Liver (tissue), 9 donors: ENCODE data around the gene RGL4. TPM values are rescaled to one million over a fixed set of nuclear protein-coding genes. Genes with fewer than 3 reads are reported as not detected.
"Not testable (repeated sequence)": the region's sequence is repeated elsewhere in the genome, so short reads cannot be mapped to it uniquely, and the experiment has no call there.

ENCODE experiments used
- DNase-seq: peaks from one replicate; pipeline ENCODE4 v3.0.0-alpha.2; 2017; ENCODE audit warnings: low spot score
- H3K27ac ChIP-seq, 2 donors: one replicate each; pipeline ENCODE4 v1.7.0; 2013; ENCODE audit warnings: inconsistent platforms in 2 of 2, low read length in 2 of 2, control low read depth in 1 of 2, low read depth in 1 of 2, mild to moderate bottlenecking in 1 of 2
- H3K27me3 ChIP-seq, 4 donors: one replicate each; pipeline versions ENCODE4 v1.6.1 to v1.7.0; 2013; ENCODE audit warnings: low read length in 3 of 4, inconsistent platforms in 1 of 4, mild to moderate bottlenecking in 1 of 4, moderate library complexity in 1 of 4; ENCODE audit not compliant: control insufficient read depth in 4 of 4, insufficient read depth in 4 of 4
- H3K36me3 ChIP-seq, 4 donors: one replicate each; pipeline versions ENCODE4 v1.6.1 to v1.7.0; 2013; ENCODE audit warnings: low read length in 3 of 4, mild to moderate bottlenecking in 3 of 4, low read depth in 1 of 4, moderate library complexity in 1 of 4; ENCODE audit not compliant: control insufficient read depth in 4 of 4, insufficient read depth in 3 of 4
- H3K4me1 ChIP-seq, 4 donors: one replicate each; pipeline versions ENCODE4 v1.6.1 to v1.7.0; 2013; ENCODE audit warnings: low read length in 3 of 4, mild to moderate bottlenecking in 3 of 4, moderate library complexity in 1 of 4; ENCODE audit not compliant: control insufficient read depth in 4 of 4, insufficient read depth in 4 of 4
- H3K4me3 ChIP-seq, 3 donors: one replicate each; pipeline versions ENCODE4 v1.6.1 to v1.7.0; 2013; ENCODE audit warnings: low read length in 3 of 3, control low read depth in 1 of 3, low read depth in 1 of 3, mild to moderate bottlenecking in 1 of 3
- H3K9ac ChIP-seq, 2 donors: one replicate each; pipeline ENCODE4 v1.7.0; 2013; ENCODE audit warnings: low read length in 2 of 2, mild to moderate bottlenecking in 2 of 2, moderate library complexity in 2 of 2, control low read depth in 1 of 2, low read depth in 1 of 2
- H3K9me3 ChIP-seq, 4 donors: one replicate each; pipeline versions ENCODE4 v1.6.1 to v1.7.0; 2013; ENCODE audit warnings: low read length in 3 of 4; ENCODE audit not compliant: control insufficient read depth in 4 of 4
- CTCF ChIP-seq: fragments of 150-350 bp; IDR thresholded peaks from 2 replicates; pipeline ENCODE4 v1.5.1; 2017; ENCODE audit warnings: improper control_type of control experiment, low read depth, low read length; ENCODE audit not compliant: missing input control
- FOXA1 ChIP-seq: IDR thresholded peaks from 2 replicates; pipeline ENCODE4 v1.6.1; 2016; ENCODE audit warnings: antibody characterized with exemption
- FOXA2 ChIP-seq: IDR thresholded peaks from 2 replicates; pipeline ENCODE4 v1.6.1; 2016; ENCODE audit warnings: antibody characterized with exemption
- GABPA ChIP-seq, 2 donors: IDR thresholded peaks in 1 of 2; conservative IDR thresholded peaks in 1 of 2; 2 replicates each; pipeline ENCODE4 v1.6.1; 2016; ENCODE audit warnings: antibody characterized with exemption in 2 of 2, mild to moderate bottlenecking in 1 of 2, moderate library complexity in 1 of 2
- HNF4A ChIP-seq, 2 donors: conservative IDR thresholded peaks; 2 replicates each; pipeline ENCODE4 v1.6.1; 2016; ENCODE audit warnings: antibody characterized with exemption in 2 of 2, mild to moderate bottlenecking in 2 of 2
- HNF4G ChIP-seq: IDR thresholded peaks from 2 replicates; pipeline ENCODE4 v1.6.1; 2016; ENCODE audit warnings: antibody characterized with exemption
- NR2F2 ChIP-seq: IDR thresholded peaks from 2 replicates; pipeline ENCODE4 v1.6.1; 2016; ENCODE audit warnings: antibody characterized with exemption
- RAD21 ChIP-seq, 2 donors: IDR thresholded peaks; 2 replicates each; pipeline ENCODE4 v1.6.1; 2016; ENCODE audit warnings: antibody characterized with exemption in 2 of 2, mild to moderate bottlenecking in 2 of 2
- RXRA ChIP-seq, 2 donors: IDR thresholded peaks; 2 replicates each; pipeline ENCODE4 v1.6.1; 2017 to 2018; ENCODE audit warnings: antibody characterized with exemption in 2 of 2, mild to moderate bottlenecking in 1 of 2
- TAF1 ChIP-seq: conservative IDR thresholded peaks from 2 replicates; pipeline ENCODE4 v1.6.1; 2016; ENCODE audit warnings: antibody characterized with exemption, mild to moderate bottlenecking
- YY1 ChIP-seq: IDR thresholded peaks from 2 replicates; pipeline ENCODE4 v1.6.1; 2016; ENCODE audit warnings: antibody characterized with exemption, mild to moderate bottlenecking
- ZBTB33 ChIP-seq: IDR thresholded peaks from 2 replicates; pipeline ENCODE4 v1.6.1; 2016; ENCODE audit warnings: antibody characterized with exemption
- WGBS: extraction: QIAGEN DNeasy Blood & Tissue Kit; methylation state at CpG from one replicate; pipeline ENCODE4 v1.1.7; 2013; 5-methylcytosine and 5-hydroxymethylcytosine counted together
- polyA plus RNA-seq, 2 donors: library from polyadenylated mRNA; stranded (reverse) in 1 of 2; unstranded in 1 of 2; fragments of 200-250 nt in 1 of 2; fragments of >200 nt in 1 of 2; fragmentation: Nextera tagmentation in 1 of 2; extraction: Ambion mirVana in 1 of 2; gene quantifications; one replicate each; pipeline versions ENCODE4 v1.2.1 to v1.2.3, GENCODE V29; 2013 to 2015
- total RNA-seq, 2 donors: library from RNA; depleted of rRNA; stranded (reverse); fragments of >200 nt; gene quantifications; one replicate each; pipeline ENCODE4 v1.2.3, GENCODE V29; 2014
- TF ChIP-seq, protein P1 (sequence below): IDR thresholded peaks from 2 replicates; pipeline ENCODE4 v1.6.1; 2016; ENCODE audit warnings: antibody characterized with exemption, mild to moderate bottlenecking
- TF ChIP-seq, protein P2 (sequence below): IDR thresholded peaks from 2 replicates; pipeline ENCODE4 v1.6.1; 2016; ENCODE audit warnings: antibody characterized with exemption
- TF ChIP-seq, protein P3 (sequence below): IDR thresholded peaks from 2 replicates; pipeline ENCODE4 v1.6.1; 2016; ENCODE audit warnings: antibody characterized with exemption
- donor health status: healthy.
- donor health status: healthy.
- donor health status: healthy.
- donor health status: healthy.
- donor health status: healthy.

Gene RGL4
- total and polyA plus RNA-seq, 4 donors: 0.25 to 6.2 (median 0.56) TPM

GRCh38 chr22:23657727-23658126 lies 33.1 kb upstream of the RGL4 start:
- Histone ChIP-seq H3K4me1 (no peaks in the 10 kb centered on the region), H3K27ac (no peak overlapping the region), H3K4me3 (no peak overlapping the region), H3K36me3 (peaks cover 0 to 9% (median 6%) of the 10 kb centered on the region in 4 donors), H3K27me3 (no peaks in the 10 kb centered on the region), H3K9me3 (no peaks in the 10 kb centered on the region), H3K9ac (no peak overlapping the region)
- 78% methylated on average over 5 of the region's 5 CpGs for WGBS
- no peak for TF ChIP-seq FOXA1
- TF ChIP-seq, protein P1, sequence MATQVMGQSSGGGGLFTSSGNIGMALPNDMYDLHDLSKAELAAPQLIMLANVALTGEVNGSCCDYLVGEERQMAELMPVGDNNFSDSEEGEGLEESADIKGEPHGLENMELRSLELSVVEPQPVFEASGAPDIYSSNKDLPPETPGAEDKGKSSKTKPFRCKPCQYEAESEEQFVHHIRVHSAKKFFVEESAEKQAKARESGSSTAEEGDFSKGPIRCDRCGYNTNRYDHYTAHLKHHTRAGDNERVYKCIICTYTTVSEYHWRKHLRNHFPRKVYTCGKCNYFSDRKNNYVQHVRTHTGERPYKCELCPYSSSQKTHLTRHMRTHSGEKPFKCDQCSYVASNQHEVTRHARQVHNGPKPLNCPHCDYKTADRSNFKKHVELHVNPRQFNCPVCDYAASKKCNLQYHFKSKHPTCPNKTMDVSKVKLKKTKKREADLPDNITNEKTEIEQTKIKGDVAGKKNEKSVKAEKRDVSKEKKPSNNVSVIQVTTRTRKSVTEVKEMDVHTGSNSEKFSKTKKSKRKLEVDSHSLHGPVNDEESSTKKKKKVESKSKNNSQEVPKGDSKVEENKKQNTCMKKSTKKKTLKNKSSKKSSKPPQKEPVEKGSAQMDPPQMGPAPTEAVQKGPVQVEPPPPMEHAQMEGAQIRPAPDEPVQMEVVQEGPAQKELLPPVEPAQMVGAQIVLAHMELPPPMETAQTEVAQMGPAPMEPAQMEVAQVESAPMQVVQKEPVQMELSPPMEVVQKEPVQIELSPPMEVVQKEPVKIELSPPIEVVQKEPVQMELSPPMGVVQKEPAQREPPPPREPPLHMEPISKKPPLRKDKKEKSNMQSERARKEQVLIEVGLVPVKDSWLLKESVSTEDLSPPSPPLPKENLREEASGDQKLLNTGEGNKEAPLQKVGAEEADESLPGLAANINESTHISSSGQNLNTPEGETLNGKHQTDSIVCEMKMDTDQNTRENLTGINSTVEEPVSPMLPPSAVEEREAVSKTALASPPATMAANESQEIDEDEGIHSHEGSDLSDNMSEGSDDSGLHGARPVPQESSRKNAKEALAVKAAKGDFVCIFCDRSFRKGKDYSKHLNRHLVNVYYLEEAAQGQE: no peak
- no peak for TF ChIP-seq FOXA2
- no peak for TF ChIP-seq YY1
- TF ChIP-seq ZBTB33: no peak
- TF ChIP-seq, protein P2, sequence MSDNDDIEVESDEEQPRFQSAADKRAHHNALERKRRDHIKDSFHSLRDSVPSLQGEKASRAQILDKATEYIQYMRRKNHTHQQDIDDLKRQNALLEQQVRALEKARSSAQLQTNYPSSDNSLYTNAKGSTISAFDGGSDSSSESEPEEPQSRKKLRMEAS: no peak
- TF ChIP-seq TAF1: no peak
- no peak for TF ChIP-seq RXRA (IDR thresholded peaks at IDR 0.05)
- TF ChIP-seq, protein P3, sequence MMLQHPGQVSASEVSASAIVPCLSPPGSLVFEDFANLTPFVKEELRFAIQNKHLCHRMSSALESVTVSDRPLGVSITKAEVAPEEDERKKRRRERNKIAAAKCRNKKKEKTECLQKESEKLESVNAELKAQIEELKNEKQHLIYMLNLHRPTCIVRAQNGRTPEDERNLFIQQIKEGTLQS: no peak
- TF ChIP-seq CTCF: no peak
- TF ChIP-seq RAD21 (IDR thresholded peaks at IDR 0.05): no peak
- TF ChIP-seq HNF4G: no peak
- TF ChIP-seq HNF4A (conservative IDR thresholded peaks at IDR 0.05): no peak
- TF ChIP-seq GABPA (IDR thresholded peaks at IDR 0.05 in 1 of 2, conservative IDR thresholded peaks at IDR 0.05 in 1 of 2): no peak
- TF ChIP-seq NR2F2: no peak
- no peak for DNase-seq

- 98% methylated on average over 4 of the region's 4 CpGs for WGBS
- peaks cover 0 to 11% (median 6%) of the 10 kb centered on the region in 4 donors for H3K36me3 ChIP-seq
- not testable (repeated sequence) for H3K4me1 ChIP-seq, H3K4me3 ChIP-seq, H3K9me3 ChIP-seq, H3K9ac ChIP-seq, DNase-seq, H3K27me3 ChIP-seq, H3K27ac ChIP-seq
These were observed 30.4 kb upstream of the RGL4 start for GRCh38 chr22:23660381-23660780.
